PFSK-1 (cell line): ENCODE measurements around the gene S100A7A.

Source experiments
- FOXP2 ChIP-seq: optimal IDR thresholded peaks from 2 replicates; pipeline ENCODE3; 2011; ENCODE audit warnings: borderline replicate concordance, control low read depth, inconsistent platforms; ENCODE audit not compliant: insufficient read depth; ENCODE audit errors: extremely low read length, extremely low read depth
- POLR2AphosphoS5 ChIP-seq: IDR thresholded peaks from 2 replicates; pipeline ENCODE4 v1.6.1; 2012; ENCODE audit warnings: low read depth, mild to moderate bottlenecking, control low read depth, low read length, moderate library complexity
- SIN3A ChIP-seq: IDR thresholded peaks from 2 replicates; pipeline ENCODE4 v1.6.1; 2012; ENCODE audit warnings: mild to moderate bottlenecking, low read length, moderate library complexity, borderline replicate concordance; ENCODE audit not compliant: insufficient read depth
- TAF1 ChIP-seq: IDR thresholded peaks from 2 replicates; pipeline ENCODE4 v1.6.1; 2012; ENCODE audit warnings: low read length, control low read depth, borderline replicate concordance; ENCODE audit not compliant: insufficient read depth
- TF ChIP-seq, protein P1 (sequence below), 2 experiments: IDR thresholded peaks; 2 replicates each; pipeline versions ENCODE4 v1.6.1 to v1.8.0; 2011 to 2012; ENCODE audit warnings: low read depth in 2 of 2, low read length in 2 of 2, control low read depth in 1 of 2, inconsistent platforms in 1 of 2, mild to moderate bottlenecking in 1 of 2, moderate library complexity in 1 of 2; ENCODE audit not compliant: insufficient read depth in 1 of 2

The S100A7A gene

DNA sequence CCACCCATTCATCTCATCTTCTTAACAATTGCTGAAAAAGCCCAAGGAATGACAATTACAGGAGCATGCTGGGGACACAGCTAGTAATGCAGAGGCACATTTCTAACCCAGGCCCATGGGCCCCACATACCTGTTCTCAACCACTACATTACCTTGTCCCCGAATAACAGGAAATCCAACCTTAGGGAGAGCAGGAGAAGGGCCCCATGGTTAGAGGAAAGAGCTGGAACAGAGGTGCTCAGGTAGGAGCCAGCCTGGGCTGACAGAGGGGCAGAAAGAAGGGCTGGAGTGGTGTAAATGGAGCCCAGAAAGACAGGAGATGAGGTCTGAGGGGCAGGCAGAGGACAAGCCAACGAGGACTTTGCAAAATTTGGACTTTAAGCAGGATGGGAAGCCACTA is 14.1 kb upstream of the S100A7A start:
- TF ChIP-seq FOXP2 (no peak), TAF1 (no peak), SIN3A (no peak)
- TF ChIP-seq, protein P1, sequence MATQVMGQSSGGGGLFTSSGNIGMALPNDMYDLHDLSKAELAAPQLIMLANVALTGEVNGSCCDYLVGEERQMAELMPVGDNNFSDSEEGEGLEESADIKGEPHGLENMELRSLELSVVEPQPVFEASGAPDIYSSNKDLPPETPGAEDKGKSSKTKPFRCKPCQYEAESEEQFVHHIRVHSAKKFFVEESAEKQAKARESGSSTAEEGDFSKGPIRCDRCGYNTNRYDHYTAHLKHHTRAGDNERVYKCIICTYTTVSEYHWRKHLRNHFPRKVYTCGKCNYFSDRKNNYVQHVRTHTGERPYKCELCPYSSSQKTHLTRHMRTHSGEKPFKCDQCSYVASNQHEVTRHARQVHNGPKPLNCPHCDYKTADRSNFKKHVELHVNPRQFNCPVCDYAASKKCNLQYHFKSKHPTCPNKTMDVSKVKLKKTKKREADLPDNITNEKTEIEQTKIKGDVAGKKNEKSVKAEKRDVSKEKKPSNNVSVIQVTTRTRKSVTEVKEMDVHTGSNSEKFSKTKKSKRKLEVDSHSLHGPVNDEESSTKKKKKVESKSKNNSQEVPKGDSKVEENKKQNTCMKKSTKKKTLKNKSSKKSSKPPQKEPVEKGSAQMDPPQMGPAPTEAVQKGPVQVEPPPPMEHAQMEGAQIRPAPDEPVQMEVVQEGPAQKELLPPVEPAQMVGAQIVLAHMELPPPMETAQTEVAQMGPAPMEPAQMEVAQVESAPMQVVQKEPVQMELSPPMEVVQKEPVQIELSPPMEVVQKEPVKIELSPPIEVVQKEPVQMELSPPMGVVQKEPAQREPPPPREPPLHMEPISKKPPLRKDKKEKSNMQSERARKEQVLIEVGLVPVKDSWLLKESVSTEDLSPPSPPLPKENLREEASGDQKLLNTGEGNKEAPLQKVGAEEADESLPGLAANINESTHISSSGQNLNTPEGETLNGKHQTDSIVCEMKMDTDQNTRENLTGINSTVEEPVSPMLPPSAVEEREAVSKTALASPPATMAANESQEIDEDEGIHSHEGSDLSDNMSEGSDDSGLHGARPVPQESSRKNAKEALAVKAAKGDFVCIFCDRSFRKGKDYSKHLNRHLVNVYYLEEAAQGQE (IDR thresholded peaks at IDR 0.05; ENCODE audit: insufficient read depth in 1 of 2, low read depth in 2 of 2, low read length in 2 of 2) = no peak

DNA sequence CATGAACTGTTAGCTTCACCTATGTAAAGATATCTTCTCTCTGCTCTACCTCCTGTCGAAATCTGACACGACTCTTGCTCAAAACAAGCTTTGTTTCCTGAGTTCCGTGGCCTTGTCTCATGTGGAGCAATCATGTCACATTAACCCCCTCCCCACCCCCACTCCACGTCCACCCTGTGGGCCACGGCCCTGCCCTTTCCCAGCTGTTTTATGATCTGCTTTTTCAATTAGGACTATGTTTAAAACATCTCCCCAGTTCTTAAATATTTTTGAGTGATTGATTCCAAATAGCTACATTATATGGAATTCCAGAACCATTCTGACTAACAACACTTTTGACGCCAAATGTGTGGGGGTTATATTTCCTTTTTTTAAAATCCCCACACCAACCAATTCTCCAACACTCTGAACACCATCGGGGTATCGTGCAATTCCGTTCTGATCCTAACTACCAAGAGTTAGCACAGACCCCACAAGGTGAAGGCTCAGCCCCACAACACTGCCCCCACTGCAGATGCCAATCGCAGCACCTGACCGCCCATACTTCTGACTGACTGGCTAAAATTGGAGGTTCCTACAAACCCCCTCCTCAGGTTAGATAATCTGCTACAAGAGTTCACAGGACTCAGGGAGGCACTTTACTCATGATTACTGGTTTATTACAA is 12.8 kb upstream of the S100A7A start:
- TF ChIP-seq FOXP2 = no peak
- no peak for TF ChIP-seq TAF1
- no peak for TF ChIP-seq SIN3A
- TF ChIP-seq POLR2AphosphoS5 = no peak
- TF ChIP-seq, protein P1 (IDR thresholded peaks at IDR 0.05; ENCODE audit: insufficient read depth in 1 of 2, low read depth in 2 of 2, low read length in 2 of 2) = no peak

DNA sequence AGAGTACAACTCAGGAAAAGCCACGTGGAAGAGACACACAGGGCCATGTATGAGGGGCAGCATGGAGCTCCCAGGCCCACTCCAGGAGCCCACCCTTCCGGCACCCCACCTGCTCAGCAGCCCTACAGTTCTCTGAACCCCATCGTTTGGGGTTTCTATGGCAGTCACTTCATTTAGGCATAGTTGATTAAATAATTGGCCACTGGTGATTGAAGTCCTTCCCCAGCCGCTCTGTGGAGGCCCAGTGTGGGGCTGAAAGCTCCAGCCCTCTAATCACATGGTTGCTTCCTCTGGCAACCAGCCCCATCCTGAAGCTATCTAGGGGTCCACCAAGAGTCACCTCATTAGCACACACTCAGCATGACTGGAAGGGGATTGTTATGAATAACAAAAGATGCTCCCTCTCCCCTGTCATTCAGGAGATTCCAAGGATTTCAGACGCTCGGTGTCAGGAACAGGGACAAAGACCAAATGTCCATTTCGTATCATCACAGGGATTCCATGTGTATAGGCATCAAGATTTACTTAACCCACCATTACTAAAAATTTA is 12.2 kb upstream of the S100A7A start:
- TF ChIP-seq SIN3A (no peak), TAF1 (no peak), FOXP2 (no peak), POLR2AphosphoS5 (no peak)
- TF ChIP-seq, protein P1 (IDR thresholded peaks at IDR 0.05; ENCODE audit: insufficient read depth in 1 of 2, low read depth in 2 of 2, low read length in 2 of 2) = no peak

DNA sequence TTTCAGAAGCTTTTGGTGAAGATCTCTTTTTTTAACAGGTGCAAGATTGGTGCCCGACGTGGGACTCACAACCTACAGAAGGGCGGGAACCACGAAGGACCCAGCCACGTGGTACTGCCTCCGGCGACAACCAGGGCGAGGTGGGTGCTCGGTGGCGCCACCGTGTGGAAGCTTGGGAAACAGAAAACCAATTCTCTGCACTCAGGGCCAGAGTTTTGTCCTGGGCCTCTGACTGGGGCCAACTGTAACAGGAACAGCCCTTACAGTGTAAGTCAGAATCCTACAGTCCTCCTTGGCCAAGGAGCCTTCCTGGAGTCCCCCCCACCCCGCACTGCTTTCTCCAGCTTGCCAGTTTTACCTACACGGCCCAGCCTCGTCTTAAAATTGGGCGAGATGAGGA is 11.6 kb upstream of the S100A7A start:
- TF ChIP-seq TAF1 (no peak), SIN3A (no peak), POLR2AphosphoS5 (no peak), FOXP2 (no peak)
- TF ChIP-seq, protein P1 (IDR thresholded peaks at IDR 0.05; ENCODE audit: insufficient read depth in 1 of 2, low read depth in 2 of 2, low read length in 2 of 2) = no peak
